Astrocyte (in vitro differentiated cells and primary cell): ENCODE results near the gene MOB3C. TPM values are rescaled to one million over a fixed set of nuclear protein-coding genes. Genes with fewer than 3 reads are reported as not detected.

Source experiments
- DNase-seq: peaks from one replicate; pipeline ENCODE4 v3.0.0-alpha.2; 2010; ENCODE audit warnings: low read depth
- FAIRE-seq: peaks from 2 replicates; lab custom pipeline; 2011; peaks lifted over from hg19 to GRCh38; lab: Jason Lieb, UNC
- H2AFZ ChIP-seq: 2 replicates; pipeline ENCODE4 v1.6.0; 2012; ENCODE audit warnings: low read depth, low read length, inconsistent platforms
- H3K27ac ChIP-seq: 2 replicates; pipeline ENCODE4 v1.5.1; 2011; ENCODE audit warnings: low read depth, low read length, inconsistent platforms
- H3K27me3 ChIP-seq: 2 replicates; pipeline ENCODE4 v1.6.0; 2011; ENCODE audit warnings: low read length, inconsistent platforms; ENCODE audit not compliant: insufficient read depth
- H3K36me3 ChIP-seq: 2 replicates; pipeline ENCODE4 v1.5.1; 2011; ENCODE audit warnings: low read length, inconsistent platforms; ENCODE audit not compliant: insufficient read depth
- H3K4me1 ChIP-seq: 2 replicates; pipeline ENCODE4 v1.5.1; 2011; ENCODE audit warnings: low read length, inconsistent platforms; ENCODE audit not compliant: insufficient read depth
- H3K4me2 ChIP-seq: 2 replicates; pipeline ENCODE4 v1.6.0; 2012; ENCODE audit warnings: low read length, inconsistent platforms
- H3K4me3 ChIP-seq: 2 replicates; pipeline ENCODE4 v1.5.1; 2011; ENCODE audit warnings: low read depth, mild to moderate bottlenecking, low read length, inconsistent platforms; ENCODE audit not compliant: insufficient read depth
- H3K79me2 ChIP-seq: 2 replicates; pipeline ENCODE4 v1.6.0; 2012; ENCODE audit warnings: mild to moderate bottlenecking, low read length, inconsistent platforms; ENCODE audit not compliant: insufficient read depth
- H3K9ac ChIP-seq: 2 replicates; pipeline ENCODE4 v1.6.0; 2012; ENCODE audit warnings: mild to moderate bottlenecking, low read length, inconsistent platforms
- H3K9me3 ChIP-seq: 2 replicates; pipeline ENCODE4 v1.5.1; 2012; ENCODE audit warnings: low read depth, mild to moderate bottlenecking, low read length, inconsistent platforms; ENCODE audit not compliant: insufficient read depth
- H4K20me1 ChIP-seq: 2 replicates; pipeline ENCODE4 v1.6.0; 2012; ENCODE audit warnings: low read length, inconsistent platforms; ENCODE audit not compliant: insufficient read depth
- H3K27ac Mint-ChIP-seq: one replicate; pipeline ENCODE4 v1.8.0; 2021; ENCODE audit warnings: mild to moderate bottlenecking, mixed read lengths; ENCODE audit not compliant: unreplicated experiment
- H3K27me3 Mint-ChIP-seq: one replicate; pipeline ENCODE4 v1.8.0; 2021; ENCODE audit warnings: low read depth, mixed read lengths; ENCODE audit not compliant: unreplicated experiment
- H3K36me3 Mint-ChIP-seq: one replicate; pipeline ENCODE4 v1.8.0; 2021; ENCODE audit warnings: low read depth, mixed read lengths; ENCODE audit not compliant: unreplicated experiment
- H3K4me1 Mint-ChIP-seq: one replicate; pipeline ENCODE4 v1.8.0; 2021; ENCODE audit warnings: low read depth, mixed read lengths; ENCODE audit not compliant: unreplicated experiment
- H3K4me3 Mint-ChIP-seq: one replicate; pipeline ENCODE4 v1.8.0; 2021; ENCODE audit warnings: mild to moderate bottlenecking, moderate library complexity, mixed read lengths; ENCODE audit not compliant: unreplicated experiment
- H3K9me3 Mint-ChIP-seq: one replicate; pipeline ENCODE4 v1.8.0; 2021; ENCODE audit warnings: mild to moderate bottlenecking, mixed read lengths; ENCODE audit not compliant: unreplicated experiment
- EZH2 ChIP-seq: IDR thresholded peaks from 2 replicates; pipeline ENCODE4 v1.6.1; 2012; ENCODE audit warnings: mild to moderate bottlenecking, low read length, inconsistent platforms; ENCODE audit not compliant: insufficient read depth
- total RNA-seq: library from RNA; stranded (reverse); gene quantifications from 2 replicates; pipeline ENCODE4 v1.2.1, GENCODE V29; 2021
- TF ChIP-seq, protein P1 (sequence below): IDR thresholded peaks from 2 replicates; pipeline ENCODE4 v1.5.1; 2011; ENCODE audit warnings: low read depth, mild to moderate bottlenecking, inconsistent platforms, low read length, moderate library complexity; ENCODE audit not compliant: insufficient read depth

Gene MOB3C
- total RNA-seq, 1 donor from 2014 or later = 4.8 TPM

GRCh38 chr1:46581681-46582455 lies 34.7 kb downstream of the MOB3C start:
- H3K4me3 Mint-ChIP-seq = no peak overlapping the region
- Histone ChIP-seq H3K9ac (no peak overlapping the region), H2AFZ (no peak overlapping the region), H3K4me3 (no peak overlapping the region), H4K20me1 (no peaks in the 10 kb centered on the region), H3K79me2 (no peaks in the 10 kb centered on the region), H3K27me3 (no peaks in the 10 kb centered on the region), H3K4me1 (no peaks in the 10 kb centered on the region), H3K4me2 (no peak overlapping the region), H3K36me3 (peaks cover 7% of the 10 kb centered on the region), H3K9me3 (no peaks in the 10 kb centered on the region), H3K27ac (no peak overlapping the region)
- FAIRE-seq = no peak
- H3K36me3 Mint-ChIP-seq = peaks cover 40% of the 10 kb centered on the region
- no peaks in the 10 kb centered on the region for H3K27me3 Mint-ChIP-seq
- TF ChIP-seq, protein P1, sequence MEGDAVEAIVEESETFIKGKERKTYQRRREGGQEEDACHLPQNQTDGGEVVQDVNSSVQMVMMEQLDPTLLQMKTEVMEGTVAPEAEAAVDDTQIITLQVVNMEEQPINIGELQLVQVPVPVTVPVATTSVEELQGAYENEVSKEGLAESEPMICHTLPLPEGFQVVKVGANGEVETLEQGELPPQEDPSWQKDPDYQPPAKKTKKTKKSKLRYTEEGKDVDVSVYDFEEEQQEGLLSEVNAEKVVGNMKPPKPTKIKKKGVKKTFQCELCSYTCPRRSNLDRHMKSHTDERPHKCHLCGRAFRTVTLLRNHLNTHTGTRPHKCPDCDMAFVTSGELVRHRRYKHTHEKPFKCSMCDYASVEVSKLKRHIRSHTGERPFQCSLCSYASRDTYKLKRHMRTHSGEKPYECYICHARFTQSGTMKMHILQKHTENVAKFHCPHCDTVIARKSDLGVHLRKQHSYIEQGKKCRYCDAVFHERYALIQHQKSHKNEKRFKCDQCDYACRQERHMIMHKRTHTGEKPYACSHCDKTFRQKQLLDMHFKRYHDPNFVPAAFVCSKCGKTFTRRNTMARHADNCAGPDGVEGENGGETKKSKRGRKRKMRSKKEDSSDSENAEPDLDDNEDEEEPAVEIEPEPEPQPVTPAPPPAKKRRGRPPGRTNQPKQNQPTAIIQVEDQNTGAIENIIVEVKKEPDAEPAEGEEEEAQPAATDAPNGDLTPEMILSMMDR = no peak
- no peak for TF ChIP-seq EZH2
- peaks cover 8% of the 10 kb centered on the region for H3K4me1 Mint-ChIP-seq
- DNase-seq = no peak
- H3K9me3 Mint-ChIP-seq = no peaks in the 10 kb centered on the region
- no peak overlapping the region for H3K27ac Mint-ChIP-seq

GRCh38 chr1:46580140-46580903 lies 36.3 kb downstream of the MOB3C start:
- H3K4me1 Mint-ChIP-seq = peaks cover 8% of the 10 kb centered on the region
- no peak for DNase-seq
- peaks cover 7% of the 10 kb centered on the region for H3K36me3 ChIP-seq

More at GRCh38 chr1:46580140-46580903, 36.3 kb downstream of the MOB3C start:
- Mint-ChIP-seq H3K4me3 (peak overlapping the region; percentile 36), H3K9me3 (no peaks in the 10 kb centered on the region), H3K27ac (no peak overlapping the region), H3K36me3 (peaks cover 44% of the 10 kb centered on the region), H3K27me3 (no peaks in the 10 kb centered on the region)
- Histone ChIP-seq H3K9ac (no peak overlapping the region), H3K79me2 (no peaks in the 10 kb centered on the region), H4K20me1 (no peaks in the 10 kb centered on the region), H3K4me2 (no peak overlapping the region), H3K9me3 (no peaks in the 10 kb centered on the region), H3K27ac (no peak overlapping the region), H3K4me3 (no peak overlapping the region), H2AFZ (no peak overlapping the region), H3K4me1 (no peaks in the 10 kb centered on the region), H3K27me3 (no peaks in the 10 kb centered on the region)
- FAIRE-seq = no peak
- TF ChIP-seq, protein P1 = no peak
- no peak for TF ChIP-seq EZH2
